Sigmoid colon (tissue), 4 donors: ENCODE data around the gene C1QTNF1.
"Not testable (repeated sequence)": the region's sequence is repeated elsewhere in the genome, so short reads cannot be mapped to it uniquely, and the experiment has no call there.

ENCODE experiments used
- EP300 ChIP-seq, 4 donors: sonication (generic); formaldehyde crosslinking; IDR thresholded peaks; one replicate each; pipeline ENCODE4 v1.6.1; 2017; ENCODE audit warnings: antibody characterized with exemption in 4 of 4
- POLR2A ChIP-seq, 2 donors: fragments of 450-650 bp; IDR thresholded peaks; one replicate each; pipeline ENCODE4 v1.6.1; 2016; ENCODE audit warnings: antibody characterized with exemption in 2 of 2, mild to moderate bottlenecking in 2 of 2, moderate library complexity in 2 of 2
- POLR2AphosphoS5 ChIP-seq, 4 donors: sonication (generic); formaldehyde crosslinking; IDR thresholded peaks; one replicate each; pipeline ENCODE4 v1.6.1; 2017; ENCODE audit warnings: antibody characterized with exemption in 4 of 4
- TF ChIP-seq, protein P1 (sequence below), 4 experiments: fragments of 450-650 bp in 3 of 4; fragments of 200-600 bp in 1 of 4; IDR thresholded peaks; one replicate each; pipeline ENCODE4 v1.5.1; 2016 to 2019; ENCODE audit warnings: antibody characterized with exemption in 4 of 4, mild to moderate bottlenecking in 3 of 4, moderate library complexity in 2 of 4

DNA sequence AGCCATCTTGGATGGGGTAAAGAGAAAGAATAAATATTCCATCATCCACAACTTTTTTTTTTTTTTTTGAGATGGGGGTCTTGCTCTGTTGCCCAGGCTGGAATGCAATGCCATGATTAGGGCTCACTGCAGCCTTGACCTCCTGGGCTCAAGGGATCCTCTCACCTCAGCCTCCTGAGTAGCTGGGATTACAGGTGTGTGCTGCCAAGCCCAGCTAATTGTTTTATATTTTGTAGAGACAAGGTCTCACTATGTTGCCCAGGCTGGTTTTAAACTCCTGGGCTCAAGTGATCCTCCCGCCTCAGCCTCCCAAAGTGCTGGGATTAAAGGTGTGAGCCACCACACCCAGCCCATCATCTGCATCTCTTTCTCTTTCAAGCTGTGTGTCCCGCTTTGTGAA lies 2.0 kb upstream of the C1QTNF1 start:
- not testable (repeated sequence) for TF ChIP-seq POLR2A, POLR2AphosphoS5, EP300 (IDR thresholded peaks at IDR 0.05)
- TF ChIP-seq, protein P1, sequence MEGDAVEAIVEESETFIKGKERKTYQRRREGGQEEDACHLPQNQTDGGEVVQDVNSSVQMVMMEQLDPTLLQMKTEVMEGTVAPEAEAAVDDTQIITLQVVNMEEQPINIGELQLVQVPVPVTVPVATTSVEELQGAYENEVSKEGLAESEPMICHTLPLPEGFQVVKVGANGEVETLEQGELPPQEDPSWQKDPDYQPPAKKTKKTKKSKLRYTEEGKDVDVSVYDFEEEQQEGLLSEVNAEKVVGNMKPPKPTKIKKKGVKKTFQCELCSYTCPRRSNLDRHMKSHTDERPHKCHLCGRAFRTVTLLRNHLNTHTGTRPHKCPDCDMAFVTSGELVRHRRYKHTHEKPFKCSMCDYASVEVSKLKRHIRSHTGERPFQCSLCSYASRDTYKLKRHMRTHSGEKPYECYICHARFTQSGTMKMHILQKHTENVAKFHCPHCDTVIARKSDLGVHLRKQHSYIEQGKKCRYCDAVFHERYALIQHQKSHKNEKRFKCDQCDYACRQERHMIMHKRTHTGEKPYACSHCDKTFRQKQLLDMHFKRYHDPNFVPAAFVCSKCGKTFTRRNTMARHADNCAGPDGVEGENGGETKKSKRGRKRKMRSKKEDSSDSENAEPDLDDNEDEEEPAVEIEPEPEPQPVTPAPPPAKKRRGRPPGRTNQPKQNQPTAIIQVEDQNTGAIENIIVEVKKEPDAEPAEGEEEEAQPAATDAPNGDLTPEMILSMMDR (IDR thresholded peaks at IDR 0.05) = not testable (repeated sequence)
